ENCODE results near the gene PDZD8. TPM values are rescaled to one million over a fixed set of nuclear protein-coding genes. Genes with fewer than 3 reads are reported as not detected.

The PDZD8 gene
- polyA plus RNA-seq, 1 donor = 34.7 TPM

GRCh38 chr10:117412469-117413010, 37.3 kb upstream of the PDZD8 start:
- Histone ChIP-seq H3K36me3 (ENCODE audit: control insufficient read depth, insufficient read depth, low read length) (no peaks in the 10 kb centered on the region), H3K4me1 (ENCODE audit: control insufficient read depth, insufficient read depth, low read length) (no peaks in the 10 kb centered on the region), H3K9me3 (ENCODE audit: control insufficient read depth, low read depth, low read length) (no peaks in the 10 kb centered on the region), H3K27ac (ENCODE audit: low read length) (no peak overlapping the region), H3K27me3 (ENCODE audit: control insufficient read depth, insufficient read depth, low read length) (no peaks in the 10 kb centered on the region), H3K4me3 (ENCODE audit: low read length) (no peak overlapping the region)
- 96% methylated on average over 3 of the region's 5 CpGs for WGBS (ENCODE audit: insufficient coverage, low lambda C conversion rate)
- no peak for DNase-seq

- H3K4me1 ChIP-seq (ENCODE audit: control insufficient read depth, insufficient read depth, low read length) = no peaks in the 10 kb centered on the region
- H3K4me3 ChIP-seq (ENCODE audit: low read length) = no peak overlapping the region
- no peak overlapping the region for H3K27ac ChIP-seq (ENCODE audit: low read length)
- no CpG with 5 or more reads among the region's 8 CpGs for WGBS (ENCODE audit: insufficient coverage, low lambda C conversion rate)
- no peaks in the 10 kb centered on the region for H3K9me3 ChIP-seq (ENCODE audit: control insufficient read depth, low read depth, low read length)
- H3K27me3 ChIP-seq (ENCODE audit: control insufficient read depth, insufficient read depth, low read length) = no peaks in the 10 kb centered on the region
- peak; percentile 18 to 42 for DNase-seq
- H3K36me3 ChIP-seq (ENCODE audit: control insufficient read depth, insufficient read depth, low read length) = no peaks in the 10 kb centered on the region
Observed at GRCh38 chr10:117411479-117412399, 36.5 kb upstream of the PDZD8 start.

DNA sequence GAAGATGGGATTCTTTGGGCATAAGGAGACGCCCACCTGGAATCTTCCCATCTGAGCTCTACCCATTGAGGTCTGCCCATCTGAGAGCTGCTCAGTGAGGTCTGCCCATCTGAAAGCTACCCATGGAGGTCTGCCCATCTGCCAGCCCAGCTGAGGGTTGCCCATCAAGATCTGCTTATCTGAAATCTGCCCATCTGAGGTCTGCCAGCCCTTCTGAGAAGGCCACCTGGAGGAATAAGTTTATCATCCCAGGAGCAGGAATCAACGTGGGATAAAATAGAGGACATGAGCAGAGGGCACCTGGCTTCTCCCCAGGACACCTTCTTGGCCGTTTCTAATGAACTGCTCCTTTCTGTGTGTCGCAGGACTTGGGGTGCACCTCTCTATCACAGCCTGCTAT, 35.3 kb upstream of the PDZD8 start:
- Histone ChIP-seq H3K27me3 (ENCODE audit: control insufficient read depth, insufficient read depth, low read length) (no peaks in the 10 kb centered on the region), H3K36me3 (ENCODE audit: control insufficient read depth, insufficient read depth, low read length) (no peaks in the 10 kb centered on the region), H3K9me3 (ENCODE audit: control insufficient read depth, low read depth, low read length) (no peaks in the 10 kb centered on the region), H3K27ac (ENCODE audit: low read length) (no peak overlapping the region), H3K4me1 (ENCODE audit: control insufficient read depth, insufficient read depth, low read length) (no peaks in the 10 kb centered on the region), H3K4me3 (ENCODE audit: low read length) (no peak overlapping the region)
- DNase-seq = no peak
- WGBS (ENCODE audit: insufficient coverage, low lambda C conversion rate) = no CpG with 5 or more reads among the region's 4 CpGs

DNA sequence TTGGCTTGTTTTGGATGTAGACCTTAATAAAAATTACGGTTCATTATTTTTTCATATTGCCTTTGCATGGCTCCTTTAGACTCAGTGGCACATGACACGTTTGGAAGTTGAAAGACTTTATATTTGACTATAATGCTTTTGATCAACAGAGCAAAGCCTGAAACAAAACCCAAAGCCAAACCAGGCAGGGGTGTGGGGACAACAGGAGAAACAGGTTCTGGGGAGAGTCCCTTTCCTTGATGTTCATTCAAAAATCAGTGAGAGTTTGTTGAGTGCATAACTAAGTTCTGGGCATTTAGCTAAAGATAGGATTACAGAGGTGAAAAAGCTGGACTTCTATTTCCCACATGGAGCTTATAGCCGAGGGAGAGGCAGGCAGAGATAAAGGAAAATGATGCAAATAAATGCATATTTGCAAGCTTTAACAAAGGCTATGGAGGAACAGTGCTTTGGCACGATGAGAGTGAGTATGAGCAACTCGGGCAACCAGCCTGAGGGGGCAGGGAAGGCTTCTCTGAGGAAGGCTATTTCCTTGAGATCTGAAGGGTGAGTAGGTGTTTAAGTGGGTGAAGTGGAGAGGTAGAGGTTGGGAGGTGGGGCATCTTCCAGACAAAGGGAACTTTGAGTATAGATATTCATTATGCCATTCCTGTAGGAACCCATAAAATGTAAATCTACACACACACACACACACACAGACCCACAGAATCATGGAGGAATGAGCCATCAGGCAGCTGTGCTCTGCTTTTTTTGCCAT, 34.5 kb upstream of the PDZD8 start:
- Histone ChIP-seq H3K27ac (ENCODE audit: low read length) (no peak overlapping the region), H3K4me3 (ENCODE audit: low read length) (no peak overlapping the region), H3K4me1 (ENCODE audit: control insufficient read depth, insufficient read depth, low read length) (peaks cover 4% of the 10 kb centered on the region), H3K27me3 (ENCODE audit: control insufficient read depth, insufficient read depth, low read length) (no peaks in the 10 kb centered on the region), H3K36me3 (ENCODE audit: control insufficient read depth, insufficient read depth, low read length) (no peaks in the 10 kb centered on the region), H3K9me3 (ENCODE audit: control insufficient read depth, low read depth, low read length) (no peaks in the 10 kb centered on the region)
- no peak for DNase-seq
- WGBS (ENCODE audit: insufficient coverage, low lambda C conversion rate) = 100% methylated on average over 1 of the region's 5 CpGs

GRCh38 chr10:117408436-117409384, 33.5 kb upstream of the PDZD8 start:
- Histone ChIP-seq H3K4me3 (ENCODE audit: low read length) (no peak overlapping the region), H3K9me3 (ENCODE audit: control insufficient read depth, low read depth, low read length) (no peaks in the 10 kb centered on the region), H3K27ac (ENCODE audit: low read length) (no peak overlapping the region), H3K36me3 (ENCODE audit: control insufficient read depth, insufficient read depth, low read length) (no peaks in the 10 kb centered on the region), H3K27me3 (ENCODE audit: control insufficient read depth, insufficient read depth, low read length) (no peaks in the 10 kb centered on the region), H3K4me1 (ENCODE audit: control insufficient read depth, insufficient read depth, low read length) (peaks cover 8% of the 10 kb centered on the region)
- WGBS (ENCODE audit: insufficient coverage, low lambda C conversion rate) = 100% methylated on average over 2 of the region's 5 CpGs
- DNase-seq = no peak

GRCh38 chr10:117405730-117406129, 30.5 kb upstream of the PDZD8 start:
- DNase-seq = no peak
- H3K27ac ChIP-seq (ENCODE audit: low read length) = no peak overlapping the region
- WGBS (ENCODE audit: insufficient coverage, low lambda C conversion rate) = no CpG with 5 or more reads among the region's 3 CpGs
- H3K9me3 ChIP-seq (ENCODE audit: control insufficient read depth, low read depth, low read length) = no peaks in the 10 kb centered on the region
- H3K4me3 ChIP-seq (ENCODE audit: low read length) = no peak overlapping the region
- peaks cover 8% of the 10 kb centered on the region for H3K4me1 ChIP-seq (ENCODE audit: control insufficient read depth, insufficient read depth, low read length)
- no peaks in the 10 kb centered on the region for H3K36me3 ChIP-seq (ENCODE audit: control insufficient read depth, insufficient read depth, low read length)
- H3K27me3 ChIP-seq (ENCODE audit: control insufficient read depth, insufficient read depth, low read length) = no peaks in the 10 kb centered on the region

- Histone ChIP-seq H3K4me3 (ENCODE audit: low read length) (no peak overlapping the region), H3K36me3 (ENCODE audit: control insufficient read depth, insufficient read depth, low read length) (no peaks in the 10 kb centered on the region), H3K27me3 (ENCODE audit: control insufficient read depth, insufficient read depth, low read length) (no peaks in the 10 kb centered on the region), H3K4me1 (ENCODE audit: control insufficient read depth, insufficient read depth, low read length) (peaks cover 7% of the 10 kb centered on the region), H3K27ac (ENCODE audit: low read length) (no peak overlapping the region), H3K9me3 (ENCODE audit: control insufficient read depth, low read depth, low read length) (no peaks in the 10 kb centered on the region)
- 89% methylated on average over 3 of the region's 3 CpGs for WGBS (ENCODE audit: insufficient coverage, low lambda C conversion rate)
- no peak for DNase-seq
Observed at GRCh38 chr10:117400329-117400728, 25.1 kb upstream of the PDZD8 start.

DNA sequence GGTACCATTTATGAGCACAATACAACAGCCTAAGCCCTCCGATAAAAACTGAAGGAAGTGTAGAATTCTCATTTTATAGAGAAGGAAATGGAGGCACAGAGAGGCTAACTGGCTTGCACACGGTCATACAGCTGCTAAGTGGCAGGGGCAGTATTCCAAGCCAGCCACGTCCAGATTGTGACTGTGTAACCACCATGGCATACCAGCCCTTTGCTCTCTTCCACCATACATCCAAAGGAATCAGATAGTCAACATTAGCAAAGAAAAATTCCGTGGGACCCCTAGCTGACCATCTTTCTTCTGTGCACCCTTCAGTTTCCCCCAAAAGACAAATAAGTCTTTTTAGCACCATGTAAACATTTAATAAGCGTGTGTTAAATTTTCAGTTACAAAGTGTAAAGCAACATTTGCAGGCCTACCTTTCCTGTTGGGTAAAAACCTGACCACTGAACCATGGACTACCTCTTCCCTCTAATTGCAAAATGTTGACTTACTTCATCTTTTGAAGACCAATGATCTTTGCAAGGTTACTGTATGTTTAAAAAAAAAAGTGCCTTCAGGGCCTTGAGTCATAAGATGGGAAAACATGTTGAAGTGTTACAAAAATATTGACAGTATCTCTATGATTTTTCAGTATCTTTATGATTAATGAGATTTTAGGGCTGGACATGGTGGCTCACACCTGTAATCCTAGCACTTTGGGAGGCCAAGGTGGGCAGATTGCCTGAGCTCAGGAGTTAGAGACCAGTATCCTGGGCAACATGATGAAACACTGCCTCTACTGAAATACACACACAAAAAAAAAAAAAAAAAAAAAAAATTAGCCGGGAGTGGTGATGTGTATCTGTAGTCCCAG, 24.3 kb upstream of the PDZD8 start:
- H3K27me3 ChIP-seq (ENCODE audit: control insufficient read depth, insufficient read depth, low read length) = no peaks in the 10 kb centered on the region
- no CpG with 5 or more reads among the region's 6 CpGs for WGBS (ENCODE audit: insufficient coverage, low lambda C conversion rate)
- no peaks in the 10 kb centered on the region for H3K36me3 ChIP-seq (ENCODE audit: control insufficient read depth, insufficient read depth, low read length)
- H3K9me3 ChIP-seq (ENCODE audit: control insufficient read depth, low read depth, low read length) = no peaks in the 10 kb centered on the region
- peaks cover 4% of the 10 kb centered on the region for H3K4me1 ChIP-seq (ENCODE audit: control insufficient read depth, insufficient read depth, low read length)
- DNase-seq = no peak
- H3K27ac ChIP-seq (ENCODE audit: low read length) = no peak overlapping the region
- no peak overlapping the region for H3K4me3 ChIP-seq (ENCODE audit: low read length)

- H3K9me3 ChIP-seq (ENCODE audit: control insufficient read depth, low read depth, low read length) = no peaks in the 10 kb centered on the region
- no peak overlapping the region for H3K4me3 ChIP-seq (ENCODE audit: low read length)
- no peaks in the 10 kb centered on the region for H3K27me3 ChIP-seq (ENCODE audit: control insufficient read depth, insufficient read depth, low read length)
- no peaks in the 10 kb centered on the region for H3K36me3 ChIP-seq (ENCODE audit: control insufficient read depth, insufficient read depth, low read length)
- no peak for DNase-seq
- H3K4me1 ChIP-seq (ENCODE audit: control insufficient read depth, insufficient read depth, low read length) = no peaks in the 10 kb centered on the region
- no CpG with 5 or more reads among the region's 3 CpGs for WGBS (ENCODE audit: insufficient coverage, low lambda C conversion rate)
- no peak overlapping the region for H3K27ac ChIP-seq (ENCODE audit: low read length)
Observed at GRCh38 chr10:117398029-117398428, 22.8 kb upstream of the PDZD8 start.
